ENCODE data around the gene MUL1.
A peak's percentile ranks its signal among the peaks of the same experiment; 100 is the strongest.
"Not testable (repeated sequence)": the region's sequence is repeated elsewhere in the genome, so short reads cannot be mapped to it uniquely, and the experiment has no call there.

MUL1 gene

GRCh38 chr1:20499718-20500117 is 8.2 kb downstream of the MUL1 start:
- TF ChIP-seq, protein P1, sequence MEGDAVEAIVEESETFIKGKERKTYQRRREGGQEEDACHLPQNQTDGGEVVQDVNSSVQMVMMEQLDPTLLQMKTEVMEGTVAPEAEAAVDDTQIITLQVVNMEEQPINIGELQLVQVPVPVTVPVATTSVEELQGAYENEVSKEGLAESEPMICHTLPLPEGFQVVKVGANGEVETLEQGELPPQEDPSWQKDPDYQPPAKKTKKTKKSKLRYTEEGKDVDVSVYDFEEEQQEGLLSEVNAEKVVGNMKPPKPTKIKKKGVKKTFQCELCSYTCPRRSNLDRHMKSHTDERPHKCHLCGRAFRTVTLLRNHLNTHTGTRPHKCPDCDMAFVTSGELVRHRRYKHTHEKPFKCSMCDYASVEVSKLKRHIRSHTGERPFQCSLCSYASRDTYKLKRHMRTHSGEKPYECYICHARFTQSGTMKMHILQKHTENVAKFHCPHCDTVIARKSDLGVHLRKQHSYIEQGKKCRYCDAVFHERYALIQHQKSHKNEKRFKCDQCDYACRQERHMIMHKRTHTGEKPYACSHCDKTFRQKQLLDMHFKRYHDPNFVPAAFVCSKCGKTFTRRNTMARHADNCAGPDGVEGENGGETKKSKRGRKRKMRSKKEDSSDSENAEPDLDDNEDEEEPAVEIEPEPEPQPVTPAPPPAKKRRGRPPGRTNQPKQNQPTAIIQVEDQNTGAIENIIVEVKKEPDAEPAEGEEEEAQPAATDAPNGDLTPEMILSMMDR (IDR thresholded peaks at IDR 0.05; ENCODE audit: poor library complexity, severe bottlenecking), result no peak
- Histone ChIP-seq H3K27ac (ENCODE audit: poor library complexity, severe bottlenecking) (no peak overlapping the region), H3K36me3 (ENCODE audit: low read depth) (peaks cover 63% of the 10 kb centered on the region), H3K9me3 (ENCODE audit: severe bottlenecking) (no peaks in the 10 kb centered on the region), H3K27me3 (ENCODE audit: insufficient read depth, poor library complexity, severe bottlenecking) (no peaks in the 10 kb centered on the region), H3K4me1 (ENCODE audit: insufficient read depth, poor library complexity, severe bottlenecking) (peaks cover 20% of the 10 kb centered on the region), H3K4me3 (ENCODE audit: severe bottlenecking) (no peak overlapping the region)
- DNase-seq (ENCODE audit: low spot score) (no peak), ATAC-seq (ENCODE audit: low read depth) (no peak)

DNA sequence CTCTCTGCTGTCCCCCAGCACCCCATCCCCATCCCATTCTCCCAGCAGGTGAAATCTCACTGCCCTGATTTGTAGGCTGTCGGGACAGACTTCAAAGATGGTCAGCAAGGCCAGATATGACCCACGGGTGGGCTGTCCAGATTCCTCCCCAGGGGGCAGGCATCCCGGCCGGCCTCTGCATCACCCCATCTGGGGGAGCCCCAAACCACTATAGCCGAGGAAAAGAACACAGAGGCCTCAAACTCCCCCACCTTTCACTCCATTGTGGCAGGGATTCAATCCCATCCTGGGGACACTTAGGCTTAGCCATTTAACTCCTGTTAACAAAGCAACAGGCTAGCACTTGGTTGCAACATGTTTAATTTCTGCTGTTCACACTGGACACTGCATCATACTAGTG is 8.8 kb downstream of the MUL1 start:
- peak overlapping the region; percentile 98 for H3K27ac ChIP-seq (ENCODE audit: poor library complexity, severe bottlenecking)
- H3K9me3 ChIP-seq (ENCODE audit: severe bottlenecking), result no peaks in the 10 kb centered on the region
- TF ChIP-seq, protein P1 (IDR thresholded peaks at IDR 0.05; ENCODE audit: poor library complexity, severe bottlenecking), result no peak
- no peaks in the 10 kb centered on the region for H3K27me3 ChIP-seq (ENCODE audit: insufficient read depth, poor library complexity, severe bottlenecking)
- DNase-seq (ENCODE audit: low spot score) (no peak), ATAC-seq (ENCODE audit: low read depth) (no peak)
- H3K4me1 ChIP-seq (ENCODE audit: insufficient read depth, poor library complexity, severe bottlenecking), result peaks cover 27% of the 10 kb centered on the region
- peaks cover 57% of the 10 kb centered on the region for H3K36me3 ChIP-seq (ENCODE audit: low read depth)
- no peak overlapping the region for H3K4me3 ChIP-seq (ENCODE audit: severe bottlenecking)

GRCh38 chr1:20498116-20498515 is 9.8 kb downstream of the MUL1 start:
- H3K9me3 ChIP-seq (ENCODE audit: severe bottlenecking), result no peaks in the 10 kb centered on the region
- peak overlapping the region; percentile 98 for H3K27ac ChIP-seq (ENCODE audit: poor library complexity, severe bottlenecking)
- DNase-seq (ENCODE audit: low spot score) (peak; percentile 44), ATAC-seq (ENCODE audit: low read depth) (no peak)
- peaks cover 29% of the 10 kb centered on the region for H3K4me1 ChIP-seq (ENCODE audit: insufficient read depth, poor library complexity, severe bottlenecking)
- no peak overlapping the region for H3K4me3 ChIP-seq (ENCODE audit: severe bottlenecking)
- H3K36me3 ChIP-seq (ENCODE audit: low read depth), result peaks cover 47% of the 10 kb centered on the region
- H3K27me3 ChIP-seq (ENCODE audit: insufficient read depth, poor library complexity, severe bottlenecking), result no peaks in the 10 kb centered on the region
- TF ChIP-seq, protein P1 (IDR thresholded peaks at IDR 0.05; ENCODE audit: poor library complexity, severe bottlenecking), result no peak

DNA sequence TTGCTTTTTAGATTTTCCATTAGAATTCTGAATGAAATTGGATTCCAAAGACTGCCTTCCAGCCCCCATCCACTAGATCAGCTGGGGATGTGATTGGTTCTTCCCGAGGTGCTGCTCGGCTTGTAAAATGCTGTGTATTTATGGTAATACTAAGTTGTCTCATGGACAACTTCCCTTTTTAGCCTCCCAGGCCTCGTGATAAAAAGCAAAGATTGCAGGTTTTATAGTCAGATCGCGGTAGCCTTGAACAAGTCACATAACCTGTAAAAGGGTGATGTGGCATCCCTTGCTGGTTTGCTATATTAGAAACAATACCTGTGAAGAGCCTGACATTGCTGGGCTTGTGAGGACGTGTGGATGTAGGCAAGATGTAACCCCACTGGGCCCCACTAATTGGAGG is 10.4 kb downstream of the MUL1 start:
- no peak for DNase-seq (ENCODE audit: low spot score)
- Histone ChIP-seq H3K4me1 (ENCODE audit: insufficient read depth, poor library complexity, severe bottlenecking) (peaks cover 29% of the 10 kb centered on the region), H3K9me3 (ENCODE audit: severe bottlenecking) (no peaks in the 10 kb centered on the region), H3K27me3 (ENCODE audit: insufficient read depth, poor library complexity, severe bottlenecking) (no peaks in the 10 kb centered on the region), H3K4me3 (ENCODE audit: severe bottlenecking) (no peak overlapping the region), H3K36me3 (ENCODE audit: low read depth) (peaks cover 41% of the 10 kb centered on the region), H3K27ac (ENCODE audit: poor library complexity, severe bottlenecking) (peak overlapping the region; percentile 98)
- TF ChIP-seq, protein P1 (IDR thresholded peaks at IDR 0.05; ENCODE audit: poor library complexity, severe bottlenecking), result no peak
- ATAC-seq (ENCODE audit: low read depth), result no peak

- not testable (repeated sequence) for ATAC-seq (ENCODE audit: low read depth)
Observed at GRCh38 chr1:20496725-20497383, 11.1 kb downstream of the MUL1 start.

More at GRCh38 chr1:20496725-20497383, 11.1 kb downstream of the MUL1 start:
- not testable (repeated sequence) for H3K9me3 ChIP-seq (ENCODE audit: severe bottlenecking); H3K4me3 ChIP-seq (ENCODE audit: severe bottlenecking); H3K27me3 ChIP-seq (ENCODE audit: insufficient read depth, poor library complexity, severe bottlenecking)
- H3K4me1 ChIP-seq (ENCODE audit: insufficient read depth, poor library complexity, severe bottlenecking), result peaks cover 29% of the 10 kb centered on the region
- peaks cover 34% of the 10 kb centered on the region for H3K36me3 ChIP-seq (ENCODE audit: low read depth)
- H3K27ac ChIP-seq (ENCODE audit: poor library complexity, severe bottlenecking), result peak overlapping the region; percentile 98
- peak; percentile 7 for DNase-seq (ENCODE audit: low spot score)
